Stimulated activated naive CD8-positive, alpha-beta T cell treated with anti-CD3 and anti-CD28 coated beads, Interleukin-15, Interleukin-2, amounts not matched to agents 100 U/mL and 50 U/mL, for 24 hours (primary cell): ENCODE data around the gene PC.

Experiments
- ATAC-seq: fragments of 150-1000 bp; cut with Tn5 transposase; one replicate; pipeline ENCODE4 v1.10.0; 2021
- DNase-seq: peaks from one replicate; pipeline ENCODE4 v3.0.0; 2021

PC gene

GRCh38 chr11:66909181-66909580, 49.0 kb downstream of the PC start:
- ATAC-seq, result no peak
- DNase-seq, result no peak

GRCh38 chr11:66907751-66908630, 50.2 kb downstream of the PC start:
- ATAC-seq, result no peak
- DNase-seq, result no peak

- DNase-seq (no peak), ATAC-seq (no peak)
These were observed 52.0 kb downstream of the PC start for GRCh38 chr11:66906061-66906733.

GRCh38 chr11:66905631-66906030, 52.6 kb downstream of the PC start:
- ATAC-seq, result no peak
- DNase-seq, result no peak

GRCh38 chr11:66904981-66905521, 53.1 kb downstream of the PC start:
- DNase-seq (no peak), ATAC-seq (no peak)

- DNase-seq, result no peak
- no peak for ATAC-seq
These were observed 53.6 kb downstream of the PC start for GRCh38 chr11:66904561-66904960.

GRCh38 chr11:66904055-66904454, 54.1 kb downstream of the PC start:
- no peak for ATAC-seq
- DNase-seq, result no peak

- DNase-seq, result no peak
- no peak for ATAC-seq
These were observed 55.6 kb downstream of the PC start for GRCh38 chr11:66902486-66903177.

- no peak for DNase-seq
- no peak for ATAC-seq
These were observed 56.2 kb downstream of the PC start for GRCh38 chr11:66901964-66902390.

GRCh38 chr11:66894141-66894540, 64.0 kb downstream of the PC start:
- no peak for ATAC-seq
- no peak for DNase-seq

GRCh38 chr11:66892911-66893310, 65.3 kb downstream of the PC start:
- DNase-seq, result no peak
- no peak for ATAC-seq

GRCh38 chr11:66891851-66892660, 66.1 kb downstream of the PC start:
- peak; percentile 58 for DNase-seq
- ATAC-seq, result peak; percentile 96

- ATAC-seq (no peak), DNase-seq (no peak)
These were observed 68.2 kb downstream of the PC start for GRCh38 chr11:66889960-66890359.

GRCh38 chr11:66888282-66888681, 69.9 kb downstream of the PC start:
- DNase-seq (no peak), ATAC-seq (no peak)

- DNase-seq (no peak), ATAC-seq (no peak)
These were observed 70.7 kb downstream of the PC start for GRCh38 chr11:66887526-66887925.

GRCh38 chr11:66886671-66887221, 71.4 kb downstream of the PC start:
- no peak for DNase-seq
- no peak for ATAC-seq

GRCh38 chr11:66885950-66886440, 72.2 kb downstream of the PC start:
- no peak for ATAC-seq
- DNase-seq, result no peak

- no peak for DNase-seq
These were observed 72.7 kb downstream of the PC start for GRCh38 chr11:66885469-66885868.

GRCh38 chr11:66884443-66884842, 73.7 kb downstream of the PC start:
- ATAC-seq (no peak), DNase-seq (no peak)

More at GRCh38 chr11:66885469-66885868, 72.7 kb downstream of the PC start:
- ATAC-seq, result no peak

- ATAC-seq (peak; percentile 73), DNase-seq (peak; percentile 84)
These were observed 74.9 kb downstream of the PC start for GRCh38 chr11:66883016-66883965.
